ENCODE data around the gene KDSR. TPM values are rescaled to one million over a fixed set of nuclear protein-coding genes. Genes with fewer than 3 reads are reported as not detected.

Gene KDSR
- total and polyA plus RNA-seq, 2 experiments from 2014 or later = 31.2 to 55.1 TPM

- in situ Hi-C loops (cut with MboI) = no loop called here
- Histone ChIP-seq H3K36me3 (ENCODE audit: low read depth) (no peaks in the 10 kb centered on the region), H3K27me3 (replicated peaks; ENCODE audit: insufficient read depth) (no peaks in the 10 kb centered on the region), H2AFZ (no peak overlapping the region), H3K4me2 (ENCODE audit: unreplicated experiment) (no peak overlapping the region), H3K27ac (no peak overlapping the region), H3K4me3 (no peak overlapping the region), H3F3A (ENCODE audit: insufficient read depth) (peaks cover under 1% of the 10 kb centered on the region; the same call in 1 of the 2 replicates), H4K20me1 (ENCODE audit: insufficient read depth) (no peaks in the 10 kb centered on the region), H3K9me3 (ENCODE audit: low read depth) (no peaks in the 10 kb centered on the region), H3K9ac (no peak overlapping the region), H3K9me2 (ENCODE audit: insufficient read depth) (no peaks in the 10 kb centered on the region), H3K79me2 (ENCODE audit: insufficient read depth) (no peaks in the 10 kb centered on the region), H3K4me1 (ENCODE audit: insufficient read depth) (no peaks in the 10 kb centered on the region)
- WGBS, 2 experiments (ENCODE audit: low coverage in 1 of 2, low lambda C conversion rate in 2 of 2, missing lambda C conversion rate in 2 of 2) = 93 to 97% methylated on average over 3 of the region's 3 CpGs
- no peak for DNase-seq
- TF ChIP-seq EZH2phosphoT487 (IDR thresholded peaks at IDR 0.05; ENCODE audit: insufficient read depth, low read depth) (no peak), EZH2 (IDR thresholded peaks at IDR 0.05; ENCODE audit: insufficient read depth, poor library complexity, severe bottlenecking) (no peak)
These were observed 55.0 kb downstream of the KDSR start for GRCh38 chr18:63312019-63312409.

GRCh38 chr18:63311118-63312018 lies 55.6 kb downstream of the KDSR start:
- H3K9ac ChIP-seq = no peak overlapping the region

GRCh38 chr18:63309422-63309821 lies 57.6 kb downstream of the KDSR start:
- Histone ChIP-seq H3K27ac (no peak overlapping the region), H2AFZ (no peak overlapping the region), H3K4me3 (no peak overlapping the region), H3K4me2 (ENCODE audit: unreplicated experiment) (no peak overlapping the region), H3K27me3 (replicated peaks; ENCODE audit: insufficient read depth) (no peaks in the 10 kb centered on the region), H3K9me2 (ENCODE audit: insufficient read depth) (no peaks in the 10 kb centered on the region), H3K9me3 (ENCODE audit: low read depth) (no peaks in the 10 kb centered on the region), H3K79me2 (ENCODE audit: insufficient read depth) (no peaks in the 10 kb centered on the region), H3K36me3 (ENCODE audit: low read depth) (no peaks in the 10 kb centered on the region), H3F3A (ENCODE audit: insufficient read depth) (no peaks in the 10 kb centered on the region), H4K20me1 (ENCODE audit: insufficient read depth) (no peaks in the 10 kb centered on the region), H3K9ac (no peak overlapping the region), H3K4me1 (ENCODE audit: insufficient read depth) (no peaks in the 10 kb centered on the region)
- TF ChIP-seq EZH2 (IDR thresholded peaks at IDR 0.05; ENCODE audit: insufficient read depth, poor library complexity, severe bottlenecking) = no peak
- no peak for TF ChIP-seq EZH2phosphoT487 (IDR thresholded peaks at IDR 0.05; ENCODE audit: insufficient read depth, low read depth)
- WGBS, 2 experiments (ENCODE audit: low coverage in 1 of 2, low lambda C conversion rate in 2 of 2, missing lambda C conversion rate in 2 of 2) = 88 to 97% methylated on average over 5 of the region's 5 CpGs
- no peak for DNase-seq
- in situ Hi-C loops (cut with MboI) = no loop called here

More at GRCh38 chr18:63311118-63312018, 55.6 kb downstream of the KDSR start:
- no peaks in the 10 kb centered on the region for H3F3A ChIP-seq (ENCODE audit: insufficient read depth)
- in situ Hi-C loops (cut with MboI) = no loop called here
- DNase-seq = no peak
- H3K4me3 ChIP-seq = no peak overlapping the region
- no peaks in the 10 kb centered on the region for H3K27me3 ChIP-seq (replicated peaks; ENCODE audit: insufficient read depth)
- TF ChIP-seq EZH2 (IDR thresholded peaks at IDR 0.05; ENCODE audit: insufficient read depth, poor library complexity, severe bottlenecking) (no peak), EZH2phosphoT487 (IDR thresholded peaks at IDR 0.05; ENCODE audit: insufficient read depth, low read depth) (no peak)
- H3K9me2 ChIP-seq (ENCODE audit: insufficient read depth) = no peaks in the 10 kb centered on the region
- 85 to 87% methylated on average over 8 of the region's 8 CpGs for WGBS, 2 experiments (ENCODE audit: low coverage in 1 of 2, low lambda C conversion rate in 2 of 2, missing lambda C conversion rate in 2 of 2)
- no peak overlapping the region for H2AFZ ChIP-seq
- H3K9me3 ChIP-seq (ENCODE audit: low read depth) = no peaks in the 10 kb centered on the region
- no peak overlapping the region for H3K27ac ChIP-seq
- no peaks in the 10 kb centered on the region for H4K20me1 ChIP-seq (ENCODE audit: insufficient read depth)
- no peaks in the 10 kb centered on the region for H3K36me3 ChIP-seq (ENCODE audit: low read depth)
- no peaks in the 10 kb centered on the region for H3K4me1 ChIP-seq (ENCODE audit: insufficient read depth)
- H3K4me2 ChIP-seq (ENCODE audit: unreplicated experiment) = no peak overlapping the region
- H3K79me2 ChIP-seq (ENCODE audit: insufficient read depth) = no peaks in the 10 kb centered on the region

- no peaks in the 10 kb centered on the region for H3K79me2 ChIP-seq (ENCODE audit: insufficient read depth)
- 52 to 53% methylated on average over 2 of the region's 2 CpGs for WGBS, 2 experiments (ENCODE audit: low coverage in 1 of 2, low lambda C conversion rate in 2 of 2, missing lambda C conversion rate in 2 of 2)
- TF ChIP-seq EZH2phosphoT487 (IDR thresholded peaks at IDR 0.05; ENCODE audit: insufficient read depth, low read depth) (no peak), EZH2 (IDR thresholded peaks at IDR 0.05; ENCODE audit: insufficient read depth, poor library complexity, severe bottlenecking) (no peak)
- in situ Hi-C loops (cut with MboI) = no loop called here
- H3F3A ChIP-seq (ENCODE audit: insufficient read depth) = no peaks in the 10 kb centered on the region
- peak; percentile 16 for DNase-seq
- H3K4me3 ChIP-seq = no peak overlapping the region
- no peak overlapping the region for H3K27ac ChIP-seq
- no peak overlapping the region for H2AFZ ChIP-seq
- no peak overlapping the region for H3K9ac ChIP-seq
- no peaks in the 10 kb centered on the region for H4K20me1 ChIP-seq (ENCODE audit: insufficient read depth)
- no peaks in the 10 kb centered on the region for H3K4me1 ChIP-seq (ENCODE audit: insufficient read depth)
- H3K36me3 ChIP-seq (ENCODE audit: low read depth) = no peaks in the 10 kb centered on the region
- H3K27me3 ChIP-seq (replicated peaks; ENCODE audit: insufficient read depth) = no peaks in the 10 kb centered on the region
- no peak overlapping the region for H3K4me2 ChIP-seq (ENCODE audit: unreplicated experiment)
- H3K9me2 ChIP-seq (ENCODE audit: insufficient read depth) = no peaks in the 10 kb centered on the region
- no peaks in the 10 kb centered on the region for H3K9me3 ChIP-seq (ENCODE audit: low read depth)
These were observed 59.3 kb downstream of the KDSR start for GRCh38 chr18:63307551-63308200.
